ENCODE data around the gene PLA2G7. TPM values are rescaled to one million over a fixed set of nuclear protein-coding genes. Genes with fewer than 3 reads are reported as not detected.

PLA2G7 gene
- polyA plus RNA-seq, 12 donors = 0.80 to 3.4 (median 1.3) TPM; not detected in 2

DNA sequence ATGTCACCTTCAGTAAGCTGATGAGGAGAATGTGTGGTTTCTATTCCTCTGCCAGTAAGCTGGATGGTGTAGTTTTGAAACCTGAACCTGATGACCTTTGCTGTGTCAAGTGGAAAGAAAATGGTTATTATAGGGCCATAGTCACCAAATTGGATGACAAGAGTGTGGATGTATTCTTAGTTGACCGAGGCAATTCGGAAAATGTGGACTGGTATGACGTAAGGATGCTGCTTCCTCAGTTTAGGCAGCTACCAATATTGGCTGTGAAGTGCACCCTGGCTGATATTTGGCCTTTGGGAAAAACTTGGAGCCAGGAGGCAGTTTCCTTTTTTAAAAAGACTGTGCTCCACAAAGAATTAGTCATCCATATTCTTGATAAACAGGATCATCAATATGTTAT lies 45.5 kb downstream of the PLA2G7 start:
- DNase-seq = no peak

DNA sequence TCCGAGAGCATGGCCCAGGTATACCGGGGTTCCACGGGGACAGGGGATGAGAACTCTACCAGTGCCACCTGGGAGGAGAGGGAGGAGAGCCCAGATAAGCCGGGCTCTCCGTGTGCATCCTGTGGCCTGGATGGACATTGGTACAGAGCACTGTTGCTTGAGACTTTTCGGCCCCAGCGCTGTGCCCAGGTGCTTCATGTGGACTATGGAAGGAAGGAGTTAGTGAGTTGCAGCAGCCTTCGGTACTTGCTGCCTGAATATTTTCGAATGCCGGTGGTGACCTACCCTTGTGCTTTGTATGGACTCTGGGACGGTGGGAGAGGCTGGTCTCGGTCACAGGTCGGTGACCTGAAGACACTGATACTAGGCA lies 46.2 kb downstream of the PLA2G7 start:
- DNase-seq = no peak

DNA sequence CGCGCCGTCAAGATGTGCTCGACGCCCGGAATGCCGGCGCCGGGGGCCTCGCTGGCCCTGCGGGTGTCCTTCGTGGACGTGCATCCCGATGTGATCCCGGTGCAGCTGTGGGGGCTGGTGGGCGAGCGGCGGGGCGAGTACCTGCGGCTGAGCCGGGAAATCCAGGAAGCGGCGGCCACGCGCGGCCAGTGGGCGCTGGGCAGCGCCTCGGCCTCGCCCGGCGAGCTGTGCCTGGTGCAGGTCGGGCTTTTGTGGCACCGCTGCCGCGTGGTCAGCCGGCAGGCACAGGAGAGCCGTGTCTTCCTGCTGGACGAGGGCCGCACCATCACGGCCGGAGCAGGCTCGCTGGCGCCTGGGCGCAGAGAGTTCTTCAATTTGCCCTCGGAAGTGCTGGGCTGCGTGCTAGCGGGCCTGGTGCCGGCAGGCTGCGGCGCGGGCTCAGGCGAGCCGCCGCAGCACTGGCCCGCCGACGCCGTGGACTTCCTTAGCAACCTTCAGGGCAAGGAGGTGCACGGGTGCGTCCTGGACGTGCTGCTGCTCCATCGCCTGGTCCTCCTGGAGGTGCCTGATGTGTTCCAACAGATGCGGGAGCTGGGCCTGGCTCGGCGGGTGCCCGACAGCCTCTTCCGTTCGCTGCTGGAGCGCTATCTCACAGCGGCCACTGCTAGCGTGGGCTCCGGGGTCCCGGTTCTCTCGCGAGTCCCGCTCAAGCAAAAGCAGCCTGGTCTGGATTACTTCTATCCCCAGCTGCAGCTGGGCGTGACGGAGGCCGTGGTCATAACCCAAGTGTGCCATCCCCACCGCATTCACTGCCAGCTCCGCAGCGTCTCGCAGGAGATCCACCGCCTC lies 46.8 kb downstream of the PLA2G7 start:
- DNase-seq = no peak

DNA sequence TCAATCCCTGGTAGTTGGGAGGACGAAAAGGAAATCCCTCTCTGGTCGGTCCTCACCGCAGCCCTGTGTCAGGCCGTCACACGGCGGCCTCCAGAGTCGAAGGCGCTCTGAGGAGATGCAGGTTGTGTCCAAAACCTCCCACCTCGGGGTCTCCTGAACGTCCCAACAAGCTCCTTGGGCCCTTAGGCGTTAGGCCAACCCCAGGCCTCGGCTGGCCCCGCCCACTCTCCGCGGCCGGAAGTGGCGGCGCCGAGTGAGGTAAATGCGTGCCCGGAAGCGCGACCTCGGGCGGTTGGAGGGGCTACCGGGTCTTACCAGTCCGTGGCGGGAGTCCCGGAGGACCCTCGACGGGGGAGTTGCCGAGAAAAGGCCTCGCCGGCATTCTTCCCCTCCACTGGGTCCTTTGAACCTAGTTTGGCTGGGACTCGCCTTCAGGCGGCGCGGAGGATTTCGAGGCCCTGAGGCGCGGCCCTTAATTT lies 47.5 kb downstream of the PLA2G7 start, which contains the start of gene TDRD6:
TSS of gene TDRD6 (plus strand) at position 267 of the 479 bp plus-strand sequence. CDS start 244 bp downstream, outside the sequence.
- no peak for DNase-seq

DNA sequence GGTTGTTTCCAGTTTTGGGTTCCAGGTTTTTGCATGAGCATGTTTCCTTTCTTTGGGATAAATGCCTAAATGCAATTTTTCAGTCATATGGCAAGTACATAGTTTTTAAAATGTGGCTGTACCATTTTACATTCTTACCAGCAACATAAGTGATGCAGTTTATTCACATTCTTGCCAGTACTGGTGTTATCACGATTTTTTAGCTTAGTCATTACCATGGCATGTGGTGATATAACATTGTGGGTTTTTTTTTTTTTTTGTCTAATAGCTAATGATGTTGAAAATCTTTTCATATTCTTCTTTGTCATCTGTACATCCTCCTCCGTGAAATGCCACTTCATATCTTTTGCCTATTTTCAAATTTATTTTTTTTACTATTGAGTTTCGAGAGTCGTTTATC lies 50.4 kb downstream of the PLA2G7 start:
- DNase-seq = no peak

DNA sequence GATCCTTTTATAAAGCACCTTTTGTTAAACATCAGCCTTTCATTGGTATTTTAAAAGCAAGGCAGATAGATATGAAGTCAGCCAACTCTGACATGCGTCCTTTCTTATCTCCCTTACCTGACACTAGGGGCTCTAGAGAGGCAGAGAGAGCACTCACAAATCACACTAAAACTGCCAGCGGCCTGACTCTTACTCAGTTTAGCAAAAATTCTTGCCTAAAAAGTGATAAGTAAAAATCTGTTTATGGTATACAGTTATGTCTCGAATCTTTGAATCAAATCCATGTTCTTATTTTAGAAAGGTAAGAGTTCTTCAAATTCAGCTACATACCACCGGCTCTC lies 57.9 kb downstream of the PLA2G7 start:
- no peak for DNase-seq

DNA sequence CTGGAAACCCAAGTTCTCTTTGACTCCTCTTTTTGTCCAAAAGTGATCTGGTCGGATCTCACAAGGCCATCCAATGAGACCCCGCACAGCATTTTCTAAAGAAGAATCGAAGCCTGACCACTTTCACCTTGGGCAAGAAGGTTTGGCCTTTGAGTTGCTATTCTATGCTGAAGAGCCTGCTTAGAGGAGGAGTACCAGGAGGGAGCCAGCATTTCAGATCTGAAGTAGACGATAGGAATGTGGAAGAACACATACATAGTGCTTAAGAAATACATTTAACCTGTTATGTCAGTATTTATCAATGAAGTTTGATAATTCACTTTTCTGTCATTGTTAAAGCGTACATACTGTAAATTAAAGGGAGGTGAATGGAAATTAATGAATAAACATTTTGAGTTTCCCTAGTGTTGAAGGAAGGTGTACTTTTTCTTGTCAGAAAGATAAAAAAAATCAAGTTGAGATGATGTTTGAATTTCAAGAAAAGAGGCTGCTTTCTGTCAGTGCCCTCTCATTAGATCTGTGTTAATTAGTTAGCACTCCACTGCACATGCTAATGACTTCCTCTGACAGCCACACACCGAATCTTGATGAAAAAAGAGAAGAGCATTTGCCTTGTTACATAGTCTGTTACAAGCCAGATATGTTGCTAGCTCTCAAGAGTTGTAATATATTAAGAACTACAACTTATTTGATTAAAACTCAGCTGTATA lies 58.4 kb downstream of the PLA2G7 start:
- no peak for DNase-seq

DNA sequence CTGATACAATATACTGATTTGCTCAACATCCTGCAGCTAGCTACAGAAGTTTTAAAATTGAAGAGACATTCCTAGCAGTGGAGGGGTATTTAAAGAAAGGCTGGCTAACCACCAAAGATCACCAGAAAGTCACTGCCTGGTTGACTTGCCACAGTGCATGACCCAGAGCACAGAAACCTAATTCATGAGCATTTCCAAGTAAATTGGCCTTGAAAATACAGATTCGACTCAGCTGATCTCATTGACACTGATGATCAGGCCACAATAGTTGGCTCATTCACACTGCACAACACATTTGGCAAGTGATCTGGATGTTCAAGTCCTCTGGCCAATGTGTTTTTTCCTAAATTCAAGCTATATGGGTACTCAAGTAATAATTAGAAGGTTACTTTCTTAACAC lies 60.8 kb downstream of the PLA2G7 start:
- no peak for DNase-seq

DNA sequence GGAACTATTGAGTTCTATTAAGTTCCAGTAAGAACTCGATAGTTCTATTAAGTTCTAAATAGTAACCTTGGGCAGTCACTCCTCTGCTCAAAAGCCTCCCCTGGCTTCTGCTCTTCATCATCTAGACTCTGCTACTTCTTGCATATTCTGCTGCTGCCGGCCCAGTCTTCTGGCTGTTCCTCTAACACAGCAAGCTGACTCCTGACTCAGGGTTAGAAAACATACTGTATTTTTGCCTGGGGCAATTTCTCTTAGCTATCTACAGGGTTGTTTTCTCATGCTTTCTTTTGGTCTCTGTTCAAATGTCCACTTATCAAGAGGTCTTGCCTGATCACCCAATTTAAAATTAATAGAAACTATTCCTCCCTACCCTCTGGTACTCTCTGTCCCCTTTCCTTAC lies 67.8 kb downstream of the PLA2G7 start:
- no peak for DNase-seq

DNA sequence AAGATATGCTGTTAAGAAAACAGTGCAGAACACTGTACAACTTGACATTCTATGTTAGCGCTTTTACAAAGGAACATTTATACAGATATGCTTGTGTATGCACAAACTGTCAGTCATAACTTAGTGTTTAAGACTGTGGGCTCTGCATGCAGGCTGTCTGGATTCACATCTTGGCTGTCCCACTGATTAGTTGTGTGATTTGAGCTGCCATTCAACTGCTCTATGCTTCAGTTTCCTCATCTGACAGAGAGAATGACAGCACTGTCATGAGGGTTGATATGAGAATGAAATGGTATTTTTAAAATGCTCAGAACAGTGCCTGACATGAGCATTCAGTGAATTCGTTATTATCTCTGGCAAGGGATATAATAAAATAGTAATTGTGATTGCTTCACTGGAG lies 73.7 kb downstream of the PLA2G7 start:
- no peak for DNase-seq

DNA sequence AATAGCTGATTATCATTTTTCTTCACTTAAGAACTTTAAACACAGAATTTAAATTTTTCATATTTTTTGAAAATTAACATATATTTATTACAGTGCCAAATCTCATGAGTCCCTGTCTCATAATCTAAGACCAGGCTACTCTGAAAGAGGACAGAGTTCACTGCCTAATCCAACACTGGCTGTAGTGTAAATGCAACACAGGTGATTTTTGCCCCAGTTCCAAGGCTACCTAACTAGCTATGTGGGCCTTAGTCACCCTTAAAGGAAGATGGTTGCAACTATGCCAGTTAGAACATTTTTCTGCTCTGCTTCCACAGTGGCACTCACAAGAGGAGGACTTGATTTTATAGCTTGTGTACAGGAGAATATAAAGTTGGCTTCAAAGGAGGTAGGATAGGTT lies 77.5 kb downstream of the PLA2G7 start:
- DNase-seq = no peak

DNA sequence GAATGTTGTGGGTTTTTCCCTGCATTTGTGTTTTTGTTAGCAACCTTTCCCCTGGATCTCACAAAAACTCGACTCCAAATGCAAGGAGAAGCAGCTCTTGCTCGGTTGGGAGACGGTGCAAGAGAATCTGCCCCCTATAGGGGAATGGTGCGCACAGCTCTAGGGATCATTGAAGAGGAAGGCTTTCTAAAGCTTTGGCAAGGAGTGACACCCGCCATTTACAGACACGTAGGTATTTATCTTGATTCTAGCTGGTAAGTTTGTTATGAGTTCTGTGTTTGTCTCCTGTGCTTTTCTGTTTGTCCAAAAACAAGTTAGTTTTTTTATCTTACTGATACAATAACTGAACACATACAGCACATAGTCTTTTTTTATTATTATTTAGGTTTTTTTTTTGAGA lies 79.4 kb downstream of the PLA2G7 start:
- no peak for DNase-seq

Other genes with a start within 250 kb of the PLA2G7 start
- gene RCAN2, start 243.9 kb downstream of the PLA2G7 start, polyA plus RNA-seq (ENCODE audit: insufficient read length in 12 of 12) = 1 to 10 TPM in 11 of 12 donors, not detected in 1; 4.6 to 8.2 (median 6.9) TPM
- gene CYP39A1, start 82.6 kb downstream of the PLA2G7 start, polyA plus RNA-seq (ENCODE audit: insufficient read length in 12 of 12) = 1 to 10 TPM in 10 of 12 donors, not detected in 2; 1.8 to 3.6 (median 2.3) TPM
- 10 to 100 TPM in 10 of 12 donors, 1 to 10 TPM in 1, not detected in 1; 7.9 to 37.9 (median 21.3) TPM for gene SLC25A27, start 82.4 kb downstream of the PLA2G7 start, polyA plus RNA-seq (ENCODE audit: insufficient read length in 12 of 12)
- gene TDRD6, start 47.5 kb downstream of the PLA2G7 start, polyA plus RNA-seq (ENCODE audit: insufficient read length in 12 of 12) = 1 to 10 TPM in 4 of 12 donors, under 1 TPM in 6, not detected in 2; 0.37 to 1.6 (median 0.80) TPM
- gene ANKRD66, start 11.6 kb upstream of the PLA2G7 start, polyA plus RNA-seq (ENCODE audit: insufficient read length in 12 of 12) = 1 to 10 TPM in 2 of 12 donors, under 1 TPM in 8, not detected in 2; 0.26 to 3.1 (median 0.61) TPM
- 10 to 100 TPM in 1 of 12 donors, under 1 TPM in 1, not detected in 10; 0.45 to 66.0 TPM for gene MEP1A, start 58.0 kb upstream of the PLA2G7 start, polyA plus RNA-seq (ENCODE audit: insufficient read length in 12 of 12)
- 10 to 100 TPM in 11 of 12 donors, not detected in 1; 16.0 to 32.7 (median 26.6) TPM for gene ADGRF5, start 186.6 kb upstream of the PLA2G7 start, polyA plus RNA-seq (ENCODE audit: insufficient read length in 12 of 12)

Data from muscle of arm (tissue), 12 donors.